ELR (cell line): ENCODE results near the gene NUP42.

Experiments used
- DNase-seq: peaks from one replicate; pipeline ENCODE4 v3.0.0-alpha.2; 2015; ENCODE audit warnings: low read depth

The NUP42 gene

DNA sequence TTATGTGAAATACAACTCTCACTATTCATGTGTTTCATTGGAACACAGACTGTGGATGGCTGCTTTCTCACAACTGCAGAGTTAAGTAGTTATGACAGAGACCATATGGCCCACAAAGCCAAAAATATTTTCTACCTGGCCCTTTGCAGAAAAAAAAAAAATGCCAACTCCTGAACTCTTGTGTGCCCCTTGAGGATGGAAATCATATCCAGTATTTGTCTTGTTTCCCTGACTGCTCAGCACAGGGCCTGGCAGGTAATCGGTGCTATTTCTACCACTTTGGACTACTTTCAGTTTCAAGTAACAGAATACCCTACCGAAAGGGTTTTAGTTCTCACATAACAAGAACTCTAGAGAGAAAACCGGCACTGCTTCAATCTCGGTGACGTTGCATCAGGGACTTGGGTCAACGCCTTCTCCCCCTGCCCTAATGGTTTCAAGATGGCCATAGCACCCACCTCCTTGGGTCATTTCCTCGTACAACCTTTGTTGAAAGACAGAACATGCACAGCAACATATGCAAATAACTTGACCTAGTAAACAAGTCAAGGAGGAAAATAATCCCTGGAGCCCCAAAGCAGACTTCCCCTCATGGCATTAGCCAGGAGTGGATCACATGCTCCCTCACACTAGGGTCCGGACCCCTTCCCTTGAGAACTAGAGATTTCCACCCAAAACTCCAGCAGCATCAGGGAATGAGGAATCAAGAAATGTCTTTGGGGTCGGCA is 52.9 kb downstream of the NUP42 start:
- DNase-seq: no peak

DNA sequence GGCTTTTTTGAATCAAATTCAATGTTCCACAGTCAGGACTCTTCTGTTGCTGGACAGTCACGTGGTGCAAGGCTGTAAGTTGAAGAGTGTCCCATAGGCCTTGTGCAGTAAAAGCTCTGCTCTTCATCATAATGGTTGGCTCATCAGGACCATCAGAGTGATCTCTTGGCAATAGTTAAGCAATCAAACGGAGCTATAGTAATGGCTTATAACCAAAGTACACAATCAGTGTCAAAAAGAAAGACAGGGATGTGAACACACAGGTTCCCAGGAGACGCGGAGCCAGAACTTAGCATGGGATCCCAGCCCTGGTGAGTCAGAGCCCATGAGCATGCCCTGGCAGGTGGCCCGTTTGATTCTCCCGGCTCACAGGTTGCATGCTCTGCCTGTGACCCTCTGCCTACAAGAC is 54.0 kb downstream of the NUP42 start:
- peak; percentile 15 for DNase-seq

DNA sequence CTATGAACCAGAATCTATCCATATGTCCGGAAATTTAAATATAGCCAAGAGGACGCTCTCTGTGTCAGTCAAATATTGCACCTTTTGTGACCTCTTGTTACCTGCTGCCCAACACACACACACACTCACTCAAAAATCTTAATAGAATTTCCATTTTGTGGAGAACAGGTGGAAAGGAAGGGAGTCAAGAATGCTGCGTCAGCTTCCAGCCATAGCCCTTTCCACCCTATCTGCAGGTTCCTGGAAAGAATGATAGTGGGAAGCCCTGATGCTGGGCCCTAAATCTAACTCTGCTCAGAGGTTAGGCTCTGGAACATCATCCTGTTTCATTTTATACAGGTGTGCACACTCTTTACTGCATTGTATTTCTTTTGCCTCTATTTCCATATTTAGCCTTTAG is 55.2 kb downstream of the NUP42 start:
- DNase-seq: no peak

DNA sequence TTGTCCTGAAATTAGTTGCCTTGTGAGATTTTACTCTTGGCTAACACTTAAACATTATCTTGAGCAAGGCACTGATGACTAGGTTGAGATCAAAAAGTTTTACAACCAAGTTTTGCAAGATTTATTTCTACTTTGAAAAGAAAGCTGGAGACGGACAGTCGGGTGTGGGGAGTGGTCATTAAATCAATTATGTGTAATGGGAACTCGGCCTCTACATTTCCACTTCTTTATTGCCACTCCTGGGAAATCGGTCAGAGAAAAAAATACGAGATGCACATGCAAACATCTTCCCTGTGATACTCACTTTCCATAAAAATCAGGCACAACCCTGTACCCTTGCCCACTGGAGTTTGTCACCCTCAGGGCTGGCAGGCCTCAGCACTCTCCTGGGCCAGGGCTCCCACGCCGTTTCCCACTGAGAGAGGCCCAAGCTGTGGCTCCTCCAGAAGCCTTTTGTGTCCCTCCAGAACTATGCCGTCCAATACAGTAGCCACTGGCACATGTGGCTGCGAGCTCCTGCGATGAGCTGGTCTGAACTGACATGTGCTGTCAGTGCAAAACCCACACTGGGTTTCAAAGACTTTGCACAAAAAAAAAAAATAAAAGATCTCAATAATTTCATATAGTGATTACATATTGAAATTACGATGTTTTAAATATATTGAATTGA is 57.3 kb downstream of the NUP42 start:
- no peak for DNase-seq

DNA sequence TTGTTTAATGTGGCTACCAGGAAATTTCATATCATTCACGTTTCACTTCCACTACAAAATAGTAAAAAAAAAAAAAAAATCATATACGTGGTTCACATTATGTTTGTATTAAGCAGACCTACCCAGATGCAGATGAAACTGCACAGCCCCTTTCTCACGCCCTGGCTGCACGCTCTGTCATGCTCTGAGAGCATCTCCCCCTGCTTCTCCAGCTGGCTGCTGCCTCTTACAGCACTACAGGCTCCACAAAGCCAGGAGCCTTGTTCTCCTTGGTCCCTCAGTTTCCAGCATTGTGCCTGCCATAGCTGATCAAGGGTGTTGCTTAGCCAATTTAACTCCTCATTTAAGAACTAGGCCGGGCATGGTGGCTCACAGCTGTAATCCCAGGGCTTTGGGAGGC is 57.9 kb downstream of the NUP42 start:
- DNase-seq: no peak

DNA sequence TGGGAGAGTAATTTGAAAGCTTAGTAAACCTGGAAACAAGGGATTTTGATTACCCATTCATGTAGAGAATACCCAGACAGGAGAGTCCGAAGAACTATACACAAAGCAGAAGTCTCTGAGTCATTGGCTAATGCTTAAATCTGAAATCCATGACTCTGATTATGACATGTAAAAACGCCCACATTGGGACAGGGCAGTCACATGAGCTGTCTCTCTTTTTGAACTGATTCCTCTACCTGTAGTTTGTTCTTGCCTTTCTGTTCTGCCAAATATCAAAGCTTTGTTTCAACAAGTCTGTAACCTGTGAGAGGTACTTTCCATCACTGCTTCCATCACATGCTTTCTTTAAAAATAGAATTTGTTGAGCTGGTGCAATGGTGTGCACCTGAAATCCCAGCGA is 60.5 kb downstream of the NUP42 start:
- DNase-seq: peak; percentile 25

DNA sequence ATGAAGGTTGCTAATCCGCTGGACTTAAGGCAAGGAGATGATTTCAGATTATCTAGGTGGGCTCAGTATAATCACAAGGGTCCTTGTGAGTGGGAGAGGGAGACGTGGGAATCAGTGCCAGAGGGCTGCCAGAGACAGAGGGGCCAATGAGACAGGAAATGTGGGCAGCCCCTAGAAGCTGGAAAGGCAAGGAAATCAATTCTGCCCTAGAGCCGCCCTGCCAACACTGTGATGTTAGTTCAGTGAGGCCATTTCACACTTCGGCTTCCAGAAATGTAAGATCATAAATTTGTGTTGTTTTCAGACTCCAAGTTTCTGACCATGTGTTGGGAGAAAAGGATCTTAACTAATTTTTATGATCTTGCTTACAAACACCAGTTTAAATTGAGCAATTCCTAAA is 61.1 kb downstream of the NUP42 start:
- no peak for DNase-seq

DNA sequence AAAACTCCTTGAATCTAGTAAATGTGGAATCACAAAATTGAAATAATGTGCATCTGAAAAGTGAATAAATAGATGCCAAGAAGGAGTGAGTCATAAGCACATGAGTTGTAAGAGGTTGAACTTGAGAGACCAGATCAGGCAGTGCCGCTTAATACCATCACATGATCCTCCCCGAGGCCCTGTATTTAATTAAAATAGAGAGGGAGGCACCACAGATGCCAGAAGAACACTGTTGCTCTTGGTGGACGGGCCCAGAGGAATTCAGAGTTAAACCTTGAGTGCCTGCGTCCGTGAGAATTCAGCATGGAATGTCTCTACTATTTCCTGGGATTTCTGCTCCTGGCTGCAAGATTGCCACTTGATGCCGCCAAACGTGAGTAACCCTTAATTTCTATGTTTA is 64.7 kb downstream of the NUP42 start, which contains the start of gene GPNMB:
TSS of gene GPNMB (plus strand) at position 221 of the 400 bp plus-strand sequence. CDS start at position 304, 83 bp downstream.
- DNase-seq: peak; percentile 81

DNA sequence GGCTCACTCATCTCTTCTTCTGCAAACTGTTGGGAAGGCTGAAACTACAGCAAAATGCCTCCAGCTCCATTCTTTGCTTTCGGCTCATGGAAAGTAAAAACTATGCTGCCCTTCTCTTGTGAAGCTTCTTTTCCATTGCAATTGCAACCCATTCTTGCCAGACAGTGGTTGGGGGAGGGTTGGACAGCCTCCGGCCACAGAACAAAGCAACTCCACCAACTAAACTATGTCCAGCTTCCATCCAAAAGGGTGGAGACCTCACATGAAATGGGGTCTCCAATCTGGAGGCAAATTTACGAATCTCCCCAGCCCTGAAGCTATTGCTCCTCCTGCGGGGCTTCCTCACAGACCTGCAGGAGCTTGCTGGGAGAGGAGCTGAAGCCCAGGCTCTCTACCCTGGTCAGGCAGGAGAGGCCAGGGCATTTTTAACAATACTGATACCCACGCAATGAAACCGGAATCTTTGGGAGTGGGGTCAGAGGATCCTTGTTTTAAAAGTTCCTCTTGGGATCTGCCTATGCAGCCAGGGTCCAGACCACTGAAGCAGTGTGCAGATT is 65.3 kb downstream of the NUP42 start:
- DNase-seq: peak; percentile 34

DNA sequence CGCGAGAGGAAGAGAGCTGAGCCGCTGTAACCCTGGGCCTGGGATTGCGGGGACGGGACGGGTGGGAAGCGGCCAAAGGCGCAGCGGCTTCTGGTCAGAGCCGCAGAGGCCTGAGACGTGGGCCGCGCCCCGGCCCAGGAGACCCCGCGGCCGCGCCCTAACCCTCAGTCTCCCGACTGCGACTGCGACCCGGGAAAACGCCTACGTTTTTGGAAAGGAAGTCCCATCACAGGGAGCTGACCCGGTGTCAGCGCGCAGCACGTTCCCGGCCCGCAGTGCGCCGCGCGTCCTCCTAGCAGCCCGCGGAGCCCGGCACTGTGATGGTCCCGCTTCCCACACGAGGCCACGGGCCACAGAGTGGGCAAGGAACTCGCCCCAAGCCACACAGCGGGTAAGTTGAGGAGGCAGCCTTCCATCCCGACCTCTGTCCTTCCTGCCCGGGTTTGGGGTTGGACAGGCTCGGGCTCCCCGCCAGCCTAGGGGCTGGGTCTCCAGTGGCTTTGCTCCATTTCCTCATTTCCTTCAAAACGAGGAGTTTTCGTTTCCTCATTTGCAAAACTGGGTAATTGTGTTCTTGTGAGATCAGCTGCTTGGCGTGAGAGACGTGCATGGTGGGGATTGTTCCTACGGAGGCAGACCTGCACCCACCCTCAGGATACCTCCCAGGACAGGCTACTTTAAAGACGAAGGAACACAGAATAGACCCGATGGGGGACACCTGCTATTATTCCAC is 65.9 kb downstream of the NUP42 start:
- peak; percentile 49 for DNase-seq

DNA sequence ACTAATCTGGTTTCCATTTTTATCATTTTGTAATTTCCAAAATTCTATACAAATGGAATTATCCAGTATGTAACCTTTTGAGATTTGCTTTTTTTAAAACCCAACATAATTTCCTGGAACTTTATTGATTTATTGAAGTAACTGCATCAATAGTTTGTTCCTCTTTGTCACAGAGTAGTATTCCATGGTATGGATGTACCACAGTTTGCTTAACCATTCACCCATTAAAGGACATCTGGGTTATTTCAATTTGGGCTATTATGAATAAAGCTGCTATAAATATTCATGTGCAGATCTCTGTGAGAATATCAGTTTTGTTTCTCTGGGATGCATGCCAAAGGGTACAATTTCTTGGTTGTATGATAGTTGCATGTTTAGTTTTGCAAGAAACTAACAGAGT is 67.6 kb downstream of the NUP42 start:
- no peak for DNase-seq
